Testis (tissue), 2 donors: Measurements from ENCODE around the gene SERINC4.

Experiments
- CTCF ChIP-seq, 3 experiments: fragments of 450-650 bp in 2 of 3; fragments of 200-600 bp in 1 of 3; sonication (generic) in 1 of 3; IDR thresholded peaks; one replicate each; pipeline ENCODE4 v1.5.1; 2016 to 2019; ENCODE audit warnings: antibody characterized with exemption in 3 of 3, mild to moderate bottlenecking in 2 of 3, moderate library complexity in 1 of 3
- POLR2A ChIP-seq: fragments of 450-650 bp; IDR thresholded peaks from one replicate; pipeline ENCODE4 v1.6.1; 2017; ENCODE audit warnings: antibody characterized with exemption, mild to moderate bottlenecking, moderate library complexity

DNA sequence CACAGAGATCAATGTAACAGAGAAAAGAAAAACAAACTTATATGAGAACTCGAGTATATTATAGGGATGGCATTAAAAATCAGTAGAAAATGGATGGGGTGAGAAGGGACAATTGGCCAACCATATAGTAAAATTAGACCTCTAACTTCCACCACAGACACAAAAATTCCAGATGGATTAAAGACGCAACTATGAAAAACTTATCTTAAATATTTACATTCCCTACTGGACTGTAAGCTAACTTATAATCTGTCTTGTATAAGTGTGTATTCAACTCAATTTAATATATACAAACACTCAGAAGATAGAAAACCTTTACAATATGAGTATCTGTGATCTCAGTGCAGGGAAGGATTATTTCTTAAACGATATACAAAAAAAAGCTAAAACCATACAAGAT lies 21.5 kb upstream of the SERINC4 start:
- no peak for TF ChIP-seq POLR2A
- no peak for TF ChIP-seq CTCF (IDR thresholded peaks at IDR 0.05)
